Activated T-cell treated with anti-CD3 and anti-CD28 coated beads for 1 hour (primary cell): Measurements from ENCODE around the gene CDH3.

ENCODE experiments used
- DNase-seq: peaks from one replicate; pipeline ENCODE4 v3.0.0-alpha.2; 2020; ENCODE audit warnings: low read depth

Gene CDH3

GRCh38 chr16:68652659-68653058, 7.5 kb downstream of the CDH3 start:
- no peak for DNase-seq

- no peak for DNase-seq
Observed at GRCh38 chr16:68655806-68656205, 10.7 kb downstream of the CDH3 start.

GRCh38 chr16:68656751-68657150, 11.6 kb downstream of the CDH3 start:
- no peak for DNase-seq

GRCh38 chr16:68658341-68658973, 13.3 kb downstream of the CDH3 start:
- DNase-seq: no peak

- DNase-seq: no peak
Observed at GRCh38 chr16:68658974-68659360, 13.9 kb downstream of the CDH3 start.

GRCh38 chr16:68659412-68660358, 14.6 kb downstream of the CDH3 start:
- DNase-seq: no peak

- DNase-seq: no peak
Observed at GRCh38 chr16:68660359-68660795, 15.3 kb downstream of the CDH3 start.

- DNase-seq: no peak
Observed at GRCh38 chr16:68662035-68662434, 16.9 kb downstream of the CDH3 start.

- no peak for DNase-seq
Observed at GRCh38 chr16:68664297-68664696, 19.2 kb downstream of the CDH3 start.

GRCh38 chr16:68665501-68665900, 20.4 kb downstream of the CDH3 start:
- DNase-seq: no peak

- no peak for DNase-seq
Observed at GRCh38 chr16:68668266-68668665, 23.2 kb downstream of the CDH3 start.

GRCh38 chr16:68676113-68676860, 31.2 kb downstream of the CDH3 start:
- no peak for DNase-seq

- no peak for DNase-seq
Observed at GRCh38 chr16:68681038-68681437, 35.9 kb downstream of the CDH3 start.

- no peak for DNase-seq
Observed at GRCh38 chr16:68685685-68686478, 40.8 kb downstream of the CDH3 start.

- no peak for DNase-seq
Observed at GRCh38 chr16:68686905-68687304, 41.8 kb downstream of the CDH3 start.

- DNase-seq: no peak
Observed at GRCh38 chr16:68689921-68690320, 44.8 kb downstream of the CDH3 start.

- DNase-seq: no peak
Observed at GRCh38 chr16:68695575-68695974, 50.5 kb downstream of the CDH3 start.

GRCh38 chr16:68696514-68696913, 51.4 kb downstream of the CDH3 start:
- DNase-seq: no peak

- DNase-seq: no peak
Observed at GRCh38 chr16:68698091-68698490, 53.0 kb downstream of the CDH3 start.

GRCh38 chr16:68700120-68700519, 55.0 kb downstream of the CDH3 start:
- no peak for DNase-seq

GRCh38 chr16:68700831-68701230, 55.7 kb downstream of the CDH3 start:
- no peak for DNase-seq
